Measurements from ENCODE around the gene KDM7A.

Gene KDM7A

GRCh38 chr7:140041659-140042385 lies 135.0 kb downstream of the KDM7A start:
- DNase-seq (ENCODE audit: extremely low read depth, insufficient read length): no peak
- H3K36me3 ChIP-seq (ENCODE audit: control insufficient read depth, insufficient read depth, low read length): peaks cover 7% of the 10 kb centered on the region
- no peak overlapping the region for H3K4me3 ChIP-seq (replicated peaks; ENCODE audit: low read depth, low read length)
- TF ChIP-seq, protein P1, sequence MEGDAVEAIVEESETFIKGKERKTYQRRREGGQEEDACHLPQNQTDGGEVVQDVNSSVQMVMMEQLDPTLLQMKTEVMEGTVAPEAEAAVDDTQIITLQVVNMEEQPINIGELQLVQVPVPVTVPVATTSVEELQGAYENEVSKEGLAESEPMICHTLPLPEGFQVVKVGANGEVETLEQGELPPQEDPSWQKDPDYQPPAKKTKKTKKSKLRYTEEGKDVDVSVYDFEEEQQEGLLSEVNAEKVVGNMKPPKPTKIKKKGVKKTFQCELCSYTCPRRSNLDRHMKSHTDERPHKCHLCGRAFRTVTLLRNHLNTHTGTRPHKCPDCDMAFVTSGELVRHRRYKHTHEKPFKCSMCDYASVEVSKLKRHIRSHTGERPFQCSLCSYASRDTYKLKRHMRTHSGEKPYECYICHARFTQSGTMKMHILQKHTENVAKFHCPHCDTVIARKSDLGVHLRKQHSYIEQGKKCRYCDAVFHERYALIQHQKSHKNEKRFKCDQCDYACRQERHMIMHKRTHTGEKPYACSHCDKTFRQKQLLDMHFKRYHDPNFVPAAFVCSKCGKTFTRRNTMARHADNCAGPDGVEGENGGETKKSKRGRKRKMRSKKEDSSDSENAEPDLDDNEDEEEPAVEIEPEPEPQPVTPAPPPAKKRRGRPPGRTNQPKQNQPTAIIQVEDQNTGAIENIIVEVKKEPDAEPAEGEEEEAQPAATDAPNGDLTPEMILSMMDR (IDR thresholded peaks at IDR 0.05; ENCODE audit: insufficient read depth, low read length, poor library complexity, severe bottlenecking): no peak
- H3K27me3 ChIP-seq (replicated peaks; ENCODE audit: control insufficient read depth, insufficient read depth, low read length): no peaks in the 10 kb centered on the region

- TF ChIP-seq, protein P1 (IDR thresholded peaks at IDR 0.05; ENCODE audit: insufficient read depth, low read length, poor library complexity, severe bottlenecking): no peak
- H3K36me3 ChIP-seq (ENCODE audit: control insufficient read depth, insufficient read depth, low read length): peaks cover 7% of the 10 kb centered on the region
Observed at GRCh38 chr7:140039896-140040295, 136.9 kb downstream of the KDM7A start.

DNA sequence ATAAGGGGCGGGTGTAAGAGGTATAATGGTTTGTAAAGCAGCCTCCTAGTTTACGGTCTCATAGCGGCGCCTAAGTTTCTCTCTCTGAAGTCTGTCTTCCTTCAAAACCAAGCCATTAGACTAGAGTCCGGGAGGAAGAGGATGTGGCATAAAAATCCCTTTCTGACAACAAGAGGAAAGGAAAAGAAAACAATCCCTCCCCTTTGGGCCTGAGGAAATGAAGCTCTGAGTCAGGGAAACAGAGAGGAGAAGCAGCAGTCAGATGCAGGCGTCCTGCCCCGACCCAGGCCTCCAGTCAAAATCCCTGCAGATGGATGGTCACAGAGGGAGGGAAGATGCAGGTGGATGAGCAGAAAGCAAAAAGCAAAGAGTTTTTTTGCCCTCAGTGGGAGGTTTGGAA lies 137.7 kb downstream of the KDM7A start:
- Histone ChIP-seq H3K27me3 (replicated peaks; ENCODE audit: control insufficient read depth, insufficient read depth, low read length) (no peaks in the 10 kb centered on the region), H3K36me3 (ENCODE audit: control insufficient read depth, insufficient read depth, low read length) (peaks cover 7% of the 10 kb centered on the region), H3K4me3 (replicated peaks; ENCODE audit: low read depth, low read length) (no peak overlapping the region)
- TF ChIP-seq, protein P1 (IDR thresholded peaks at IDR 0.05; ENCODE audit: insufficient read depth, low read length, poor library complexity, severe bottlenecking): no peak
- DNase-seq (ENCODE audit: extremely low read depth, insufficient read length): no peak

More at GRCh38 chr7:140039896-140040295, 136.9 kb downstream of the KDM7A start:
- no peak for DNase-seq (ENCODE audit: extremely low read depth, insufficient read length)
- Histone ChIP-seq H3K27me3 (replicated peaks; ENCODE audit: control insufficient read depth, insufficient read depth, low read length) (no peaks in the 10 kb centered on the region), H3K4me3 (replicated peaks; ENCODE audit: low read depth, low read length) (no peak overlapping the region)

- TF ChIP-seq, protein P1 (IDR thresholded peaks at IDR 0.05; ENCODE audit: insufficient read depth, low read length, poor library complexity, severe bottlenecking): no peak
- H3K36me3 ChIP-seq (ENCODE audit: control insufficient read depth, insufficient read depth, low read length): peaks cover 7% of the 10 kb centered on the region
- H3K27me3 ChIP-seq (replicated peaks; ENCODE audit: control insufficient read depth, insufficient read depth, low read length): no peaks in the 10 kb centered on the region
- H3K4me3 ChIP-seq (replicated peaks; ENCODE audit: low read depth, low read length): no peak overlapping the region
- DNase-seq (ENCODE audit: extremely low read depth, insufficient read length): no peak
Observed at GRCh38 chr7:140036224-140036962, 140.4 kb downstream of the KDM7A start.

GRCh38 chr7:140035400-140036223 lies 141.2 kb downstream of the KDM7A start:
- Histone ChIP-seq H3K36me3 (ENCODE audit: control insufficient read depth, insufficient read depth, low read length) (peaks cover 7% of the 10 kb centered on the region), H3K4me3 (replicated peaks; ENCODE audit: low read depth, low read length) (no peak overlapping the region), H3K27me3 (replicated peaks; ENCODE audit: control insufficient read depth, insufficient read depth, low read length) (no peaks in the 10 kb centered on the region)
- no peak for DNase-seq (ENCODE audit: extremely low read depth, insufficient read length)
- TF ChIP-seq, protein P1 (IDR thresholded peaks at IDR 0.05; ENCODE audit: insufficient read depth, low read length, poor library complexity, severe bottlenecking): no peak

Data from GM06990 (cell line).